ENCODE measurements around the gene FPR1. TPM values are rescaled to one million over a fixed set of nuclear protein-coding genes. Genes with fewer than 3 reads are reported as not detected.

Gene FPR1
- polyA plus RNA-seq, 3 donors = 372 to 1,265 (median 991) TPM

DNA sequence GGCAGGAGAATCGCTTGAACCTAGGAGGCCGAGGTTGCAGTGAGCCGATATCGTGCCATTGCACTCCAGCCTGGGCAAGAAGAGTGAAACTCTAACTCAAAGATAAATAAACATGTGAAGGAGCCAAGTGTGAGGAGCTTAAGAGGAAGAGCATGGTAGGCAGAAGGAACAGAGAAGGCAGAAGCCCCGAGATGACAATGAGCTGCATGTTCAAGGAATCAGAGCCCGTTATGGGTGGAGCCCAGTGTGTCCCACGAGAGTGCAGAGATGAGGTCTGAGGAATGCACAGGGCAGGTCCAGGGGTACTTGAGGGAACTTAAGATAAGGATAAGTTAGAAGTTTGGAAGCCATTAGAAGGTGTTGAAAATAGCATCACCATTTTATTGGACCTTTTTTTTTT is 10.0 kb upstream of the FPR1 start:
- Histone ChIP-seq H4K20me1 (ENCODE audit: insufficient read depth, low read length) (no peaks in the 10 kb centered on the region), H3K27me3 (ENCODE audit: control insufficient read depth in 2 of 2, insufficient read depth in 2 of 2, low read length in 2 of 2) (no peaks in the 10 kb centered on the region), H3K9ac (ENCODE audit: insufficient read depth, low read length, poor library complexity, severe bottlenecking) (peak overlapping the region; percentile 46), H3K27ac (ENCODE audit: low read depth in 1 of 2, low read length in 2 of 2) (peak overlapping the region; percentile 59 to 94), H3K4me1 (ENCODE audit: control insufficient read depth in 1 of 2, insufficient read depth in 2 of 2, low read length in 2 of 2) (peaks cover 71 to 72% of the 10 kb centered on the region in 2 donors), H2AFZ (ENCODE audit: insufficient read depth, low read depth, low read length, poor library complexity, severe bottlenecking) (no peak overlapping the region), H3K9me3 (replicated peaks in 1 of 2; ENCODE audit: control insufficient read depth in 1 of 2, insufficient read depth in 1 of 2, low read length in 2 of 2) (no peaks in the 10 kb centered on the region), H3K79me2 (ENCODE audit: insufficient read depth, low read length) (peaks cover 68% of the 10 kb centered on the region), H3K4me3 (replicated peaks in 1 of 3; ENCODE audit: low read depth in 2 of 3, low read length in 3 of 3) (peak overlapping the region; percentile 47 to 89 (median 75)), H3K36me3 (replicated peaks in 1 of 2; ENCODE audit: control insufficient read depth in 1 of 2, insufficient read depth in 2 of 2, low read length in 2 of 2) (no peaks in the 10 kb centered on the region), H3K4me2 (replicated peaks; ENCODE audit: extremely low read depth, low read length, poor library complexity, severe bottlenecking) (peak overlapping the region; percentile 90)
- TF ChIP-seq, protein P1, sequence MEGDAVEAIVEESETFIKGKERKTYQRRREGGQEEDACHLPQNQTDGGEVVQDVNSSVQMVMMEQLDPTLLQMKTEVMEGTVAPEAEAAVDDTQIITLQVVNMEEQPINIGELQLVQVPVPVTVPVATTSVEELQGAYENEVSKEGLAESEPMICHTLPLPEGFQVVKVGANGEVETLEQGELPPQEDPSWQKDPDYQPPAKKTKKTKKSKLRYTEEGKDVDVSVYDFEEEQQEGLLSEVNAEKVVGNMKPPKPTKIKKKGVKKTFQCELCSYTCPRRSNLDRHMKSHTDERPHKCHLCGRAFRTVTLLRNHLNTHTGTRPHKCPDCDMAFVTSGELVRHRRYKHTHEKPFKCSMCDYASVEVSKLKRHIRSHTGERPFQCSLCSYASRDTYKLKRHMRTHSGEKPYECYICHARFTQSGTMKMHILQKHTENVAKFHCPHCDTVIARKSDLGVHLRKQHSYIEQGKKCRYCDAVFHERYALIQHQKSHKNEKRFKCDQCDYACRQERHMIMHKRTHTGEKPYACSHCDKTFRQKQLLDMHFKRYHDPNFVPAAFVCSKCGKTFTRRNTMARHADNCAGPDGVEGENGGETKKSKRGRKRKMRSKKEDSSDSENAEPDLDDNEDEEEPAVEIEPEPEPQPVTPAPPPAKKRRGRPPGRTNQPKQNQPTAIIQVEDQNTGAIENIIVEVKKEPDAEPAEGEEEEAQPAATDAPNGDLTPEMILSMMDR (IDR thresholded peaks at IDR 0.05) = no peak
- peaks cover 0 to 2% (median 0%) of the 10 kb centered on the region in 7 donors for H3K9me3 Mint-ChIP-seq
- peaks cover 71% of the 10 kb centered on the region for H3K4me1 Mint-ChIP-seq
- WGBS (ENCODE audit: insufficient coverage) = 0% methylated on average over 3 of the region's 7 CpGs
- peak overlapping the region; percentile 76 to 95 for H3K4me3 Mint-ChIP-seq
- H3K27ac Mint-ChIP-seq = peak overlapping the region; percentile 92 to 97 (median 95)
- peak in 2 of 3 donors; percentile 24 to 42 for DNase-seq
- peaks cover 31 to 33% of the 10 kb centered on the region in 2 donors for H3K36me3 Mint-ChIP-seq
- intact Hi-C loops (cut with micrococcal nuclease) = no loop called here
- H3K27me3 Mint-ChIP-seq (ENCODE audit: low read depth in 3 of 3) = peaks cover 0 to 4% (median 1%) of the 10 kb centered on the region in 3 donors

DNA sequence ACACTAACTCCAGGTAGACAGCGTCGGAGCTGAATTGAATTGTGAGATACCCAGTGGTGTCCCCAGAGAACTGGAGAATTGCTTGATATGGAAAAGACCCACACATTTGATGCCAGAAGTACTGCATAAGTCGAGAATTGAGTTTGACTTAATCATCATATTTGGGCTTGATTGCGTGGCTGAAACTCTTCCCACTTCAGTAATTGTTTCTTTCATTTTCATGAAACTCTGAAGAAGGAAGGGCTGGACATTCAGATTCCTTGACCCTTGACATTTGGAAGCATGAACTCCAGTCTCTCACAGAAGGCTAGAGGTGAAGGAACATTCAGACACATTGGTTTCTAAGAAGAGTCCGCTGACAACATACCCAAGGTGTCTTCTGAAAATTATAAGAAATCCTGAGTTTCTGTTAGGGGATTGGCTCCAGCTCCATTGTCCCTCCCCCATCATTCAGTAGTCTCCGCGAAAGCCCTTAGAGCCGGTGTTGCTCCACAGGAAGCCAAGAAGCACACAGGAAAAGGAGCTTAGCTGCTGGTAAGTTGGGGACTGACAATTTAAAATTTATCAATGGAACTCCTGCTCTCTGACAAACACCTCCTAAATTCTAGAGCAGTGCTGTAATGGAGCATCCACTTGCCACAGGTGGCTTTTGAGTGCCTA is 9.1 kb upstream of the FPR1 start, which contains the start of gene FPR2:
FPR2 (plus strand) TSS at position 484 of the 660 bp plus-strand sequence. CDS start 7,479 bp downstream, outside the sequence.
- H3K79me2 ChIP-seq (ENCODE audit: insufficient read depth, low read length) = peaks cover 59% of the 10 kb centered on the region
- Mint-ChIP-seq H3K4me3 (peak within 1 kb of the TSS; percentile 76 to 95), H3K36me3 (peaks cover 27 to 28% of the 10 kb centered on the region in 2 donors), H3K9me3 (peaks cover 0 to 2% (median 0%) of the 10 kb centered on the region in 7 donors), H3K27ac (peak within 1 kb of the TSS; percentile 92 to 97 (median 95)), H3K4me1 (peaks cover 71% of the 10 kb centered on the region), H3K27me3 (ENCODE audit: low read depth in 3 of 3) (peaks cover 0 to 2% (median 1%) of the 10 kb centered on the region in 3 donors)
- intact Hi-C loops (cut with micrococcal nuclease) = no loop called here
- peaks cover 68 to 69% of the 10 kb centered on the region in 2 donors for H3K4me1 ChIP-seq (ENCODE audit: control insufficient read depth in 1 of 2, insufficient read depth in 2 of 2, low read length in 2 of 2)
- no peaks in the 10 kb centered on the region for H3K9me3 ChIP-seq (replicated peaks in 1 of 2; ENCODE audit: control insufficient read depth in 1 of 2, insufficient read depth in 1 of 2, low read length in 2 of 2)
- WGBS (ENCODE audit: insufficient coverage) = 51% methylated on average over 4 of the region's 8 CpGs
- H3K27me3 ChIP-seq (ENCODE audit: control insufficient read depth in 2 of 2, insufficient read depth in 2 of 2, low read length in 2 of 2) = no peaks in the 10 kb centered on the region
- H4K20me1 ChIP-seq (ENCODE audit: insufficient read depth, low read length) = no peaks in the 10 kb centered on the region
- H2AFZ ChIP-seq (ENCODE audit: insufficient read depth, low read depth, low read length, poor library complexity, severe bottlenecking) = peak within 1 kb of the TSS; percentile 29
- peak within 1 kb of the TSS; percentile 90 for H3K4me2 ChIP-seq (replicated peaks; ENCODE audit: extremely low read depth, low read length, poor library complexity, severe bottlenecking)
- H3K27ac ChIP-seq (ENCODE audit: low read depth in 1 of 2, low read length in 2 of 2) = peak within 1 kb of the TSS; percentile 59 to 94
- TF ChIP-seq, protein P1 (IDR thresholded peaks at IDR 0.05) = no peak
- peak within 1 kb of the TSS; percentile 47 to 89 (median 75) for H3K4me3 ChIP-seq (replicated peaks in 1 of 3; ENCODE audit: low read depth in 2 of 3, low read length in 3 of 3)
- H3K36me3 ChIP-seq (replicated peaks in 1 of 2; ENCODE audit: control insufficient read depth in 1 of 2, insufficient read depth in 2 of 2, low read length in 2 of 2) = no peaks in the 10 kb centered on the region
- H3K9ac ChIP-seq (ENCODE audit: insufficient read depth, low read length, poor library complexity, severe bottlenecking) = peak within 1 kb of the TSS; percentile 46
- peak in 2 of 3 donors; percentile 55 to 58 for DNase-seq
